A204.1 (cell line): ENCODE measurements around the gene ELF3.
"Not testable (repeated sequence)": the region's sequence is repeated elsewhere in the genome, so short reads cannot be mapped to it uniquely, and the experiment has no call there.

Experiments used
- FAIRE-seq: peaks from 2 replicates; lab custom pipeline; 2012; peaks lifted over from hg19 to GRCh38; lab: Jason Lieb, UNC

ELF3 gene

DNA sequence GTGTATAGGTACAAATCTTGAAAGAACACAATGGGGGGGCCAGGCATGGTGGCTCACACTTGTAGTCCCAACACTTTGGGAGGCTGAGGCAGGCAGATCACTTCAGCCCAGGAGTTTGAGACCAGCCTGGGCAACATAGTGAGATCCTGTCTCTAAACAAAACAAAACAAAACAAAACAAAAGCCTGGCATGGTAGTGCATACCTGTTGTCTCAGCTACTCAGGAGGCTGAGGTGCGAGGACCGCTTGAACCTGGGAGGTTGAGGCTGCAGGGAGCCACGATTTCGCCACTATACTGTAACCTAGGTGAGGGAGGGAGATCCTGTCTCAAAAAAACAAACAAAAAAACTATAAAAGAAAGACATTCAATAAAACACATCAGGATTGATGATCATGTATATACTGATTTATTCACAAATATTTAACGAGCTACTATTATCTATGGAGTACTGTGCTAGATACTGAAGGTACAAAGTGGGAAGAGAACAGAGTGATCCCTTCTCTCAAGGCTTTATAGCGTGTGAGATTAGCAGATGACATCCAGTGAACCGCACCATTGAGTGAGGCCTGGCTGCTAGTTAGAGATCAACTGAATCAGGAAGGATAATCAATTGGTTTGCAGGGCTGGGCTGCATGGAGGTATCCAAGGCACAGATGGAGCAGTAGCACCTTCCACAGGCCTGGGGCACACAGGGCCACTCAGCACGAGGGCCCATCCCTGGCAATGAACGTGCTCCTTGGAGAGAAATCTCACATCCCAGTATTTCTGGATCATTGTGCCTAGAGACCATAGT lies 26.4 kb downstream of the ELF3 start:
- no peak for FAIRE-seq

DNA sequence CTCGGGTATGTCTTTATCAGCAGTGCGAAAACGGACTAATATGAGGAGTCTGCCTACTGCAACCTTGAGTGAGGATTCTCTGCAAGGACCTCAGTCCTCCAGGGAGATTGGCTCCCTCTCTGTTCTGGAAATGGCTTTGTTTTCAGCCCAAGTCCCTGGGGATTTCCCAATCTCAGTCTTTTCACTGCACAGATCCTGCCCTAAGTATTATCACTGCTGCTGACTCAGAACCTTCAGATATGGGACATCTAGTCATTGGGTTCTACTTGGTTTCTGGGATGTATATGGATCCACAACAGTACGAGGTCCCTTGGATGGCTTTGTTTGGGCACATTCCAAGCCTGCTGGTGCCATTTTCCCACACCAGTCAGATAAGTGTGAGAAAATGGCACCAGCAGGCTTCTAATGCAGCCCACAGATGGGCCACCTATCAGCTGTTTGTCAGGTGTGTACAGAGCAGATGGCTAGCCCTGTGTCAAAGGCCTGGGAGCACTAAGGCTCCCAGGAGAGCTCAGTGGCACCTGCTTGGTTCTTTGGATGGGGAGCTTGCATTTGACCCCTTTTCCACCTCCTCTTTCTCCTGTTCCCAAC lies 27.4 kb downstream of the ELF3 start:
- no peak for FAIRE-seq

DNA sequence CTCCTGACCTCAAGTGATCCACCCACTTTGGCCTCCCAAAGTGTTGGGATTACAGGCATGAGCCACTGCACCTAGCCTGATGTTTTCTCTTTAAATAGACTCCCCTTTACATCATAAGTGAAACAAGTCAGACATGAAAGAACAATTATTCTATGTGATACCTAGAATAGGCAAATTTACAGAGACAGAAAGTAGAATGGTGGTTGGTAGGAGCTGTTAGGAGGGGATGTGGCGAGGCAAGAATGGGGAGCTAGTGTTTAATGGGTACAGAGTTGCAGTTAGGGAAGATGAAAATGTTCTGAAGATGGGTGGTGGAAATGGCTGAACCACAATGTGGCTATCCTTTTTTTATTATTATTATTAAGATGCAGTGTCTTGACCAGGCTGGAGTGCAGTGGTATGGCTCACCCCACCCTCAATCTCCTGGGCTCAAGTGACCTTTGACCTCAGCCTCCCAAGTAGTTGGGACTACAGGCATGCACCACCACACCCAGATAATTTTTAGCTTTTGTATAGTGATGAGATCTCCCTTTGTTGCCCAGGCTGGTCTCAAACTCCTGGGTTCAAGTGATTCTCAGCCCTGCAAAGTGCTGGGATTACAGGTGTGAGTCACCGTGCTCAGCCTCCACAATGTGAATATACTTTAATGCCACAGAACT lies 28.4 kb downstream of the ELF3 start:
- FAIRE-seq = no peak

DNA sequence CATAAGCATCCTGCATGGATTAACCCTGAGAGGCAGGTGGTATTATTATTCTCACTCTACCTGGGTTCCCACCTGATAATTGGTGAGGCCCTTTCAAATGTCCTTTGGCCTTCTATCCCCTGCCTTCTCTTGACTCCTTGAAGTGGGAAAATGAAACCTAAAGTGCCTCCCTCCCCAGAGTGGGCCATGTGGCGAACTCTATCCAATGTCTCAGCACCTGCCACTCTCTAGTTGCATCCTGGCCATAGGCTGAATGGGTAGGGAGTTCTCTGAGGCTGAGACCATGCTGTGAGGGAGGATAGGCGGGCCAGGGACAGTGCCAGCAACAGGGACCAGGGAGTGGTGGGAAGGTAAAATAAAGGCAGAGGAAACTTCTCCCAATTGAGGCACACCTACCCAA lies 35.3 kb downstream of the ELF3 start:
- FAIRE-seq = no peak

DNA sequence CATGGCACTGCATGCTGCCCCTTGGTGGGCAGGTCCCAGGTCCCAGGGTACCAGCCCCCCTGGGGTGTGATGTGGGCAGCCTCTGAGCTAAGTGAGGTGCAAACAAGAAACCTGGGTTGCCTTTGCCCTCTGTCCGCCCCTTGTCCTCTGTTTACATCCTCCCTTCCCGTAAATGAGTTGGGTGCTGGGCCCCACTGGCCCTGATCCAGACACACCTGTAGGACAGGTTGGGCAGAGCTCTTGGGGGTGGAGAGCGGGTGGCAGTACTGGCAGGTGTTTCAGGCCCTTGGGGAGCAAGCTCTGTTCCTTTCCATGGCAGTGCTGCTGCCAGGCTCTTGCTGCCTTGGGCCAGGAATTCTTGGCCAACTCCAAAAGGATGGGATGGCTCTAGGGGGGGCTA lies 35.8 kb downstream of the ELF3 start:
- no peak for FAIRE-seq

DNA sequence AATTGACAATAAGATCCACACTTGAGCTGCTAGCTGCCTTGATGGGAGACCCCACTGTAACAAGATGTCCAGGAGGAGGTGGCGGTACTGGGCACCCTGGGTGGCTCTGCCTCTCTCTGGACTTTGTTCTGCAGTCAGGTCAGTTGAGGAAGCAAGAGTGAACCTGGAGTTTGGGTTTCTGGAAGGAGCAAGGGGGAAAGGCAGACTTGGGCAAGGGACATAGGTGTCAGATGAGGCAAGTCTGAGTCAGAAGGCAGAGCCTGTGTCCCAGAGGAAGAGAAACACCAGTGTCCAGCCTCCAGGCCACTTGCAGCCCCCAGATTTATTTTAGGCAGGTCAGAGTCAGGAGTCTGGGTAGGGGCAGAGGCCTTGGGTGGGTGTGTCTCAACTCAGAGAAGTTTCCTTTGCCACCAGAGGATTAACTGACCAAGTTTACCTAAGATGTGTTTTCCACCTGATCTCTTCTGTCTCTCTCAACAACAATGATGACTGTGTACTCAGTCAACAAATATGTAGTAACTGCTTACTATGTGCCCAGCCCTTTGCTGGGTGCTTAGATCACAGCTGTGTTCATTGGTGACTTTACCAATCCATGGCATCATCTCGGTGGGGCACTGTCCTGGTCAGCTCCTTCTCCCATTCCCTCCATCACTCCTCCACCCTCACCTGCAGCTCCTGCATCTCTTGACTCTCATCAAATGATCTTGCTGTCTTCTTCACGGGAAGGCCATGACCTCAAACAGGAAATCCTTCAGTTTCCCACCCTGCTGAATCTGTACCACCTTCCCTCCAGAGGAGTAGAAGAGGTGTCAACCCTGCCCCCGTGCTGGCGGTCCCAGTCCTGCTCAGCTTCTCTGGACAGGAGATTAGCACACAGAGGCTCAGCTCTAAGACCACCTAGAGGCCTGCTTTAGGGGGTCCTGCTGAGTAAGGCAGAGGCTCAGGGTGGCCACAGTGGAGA lies 36.6 kb downstream of the ELF3 start:
- FAIRE-seq = no peak

DNA sequence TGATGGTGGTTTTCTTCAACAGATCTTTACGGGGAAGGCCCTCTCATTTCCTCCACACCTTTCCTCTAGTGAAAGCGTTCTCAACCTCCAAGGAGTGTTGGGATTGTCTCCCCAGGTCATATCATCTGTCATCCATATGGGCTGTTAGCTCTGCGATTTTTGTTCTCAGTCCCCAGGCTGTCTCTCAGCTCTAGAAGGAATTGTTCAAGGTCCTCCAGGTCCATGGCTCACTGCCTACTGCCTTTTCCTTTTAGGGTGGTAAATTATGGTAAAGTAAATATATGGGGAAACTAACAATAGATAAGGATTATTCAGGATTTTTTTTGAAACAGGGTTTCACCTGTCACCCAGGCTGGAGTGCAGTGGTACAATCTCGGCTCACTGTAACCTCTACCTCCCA lies 37.6 kb downstream of the ELF3 start:
- FAIRE-seq = no peak

DNA sequence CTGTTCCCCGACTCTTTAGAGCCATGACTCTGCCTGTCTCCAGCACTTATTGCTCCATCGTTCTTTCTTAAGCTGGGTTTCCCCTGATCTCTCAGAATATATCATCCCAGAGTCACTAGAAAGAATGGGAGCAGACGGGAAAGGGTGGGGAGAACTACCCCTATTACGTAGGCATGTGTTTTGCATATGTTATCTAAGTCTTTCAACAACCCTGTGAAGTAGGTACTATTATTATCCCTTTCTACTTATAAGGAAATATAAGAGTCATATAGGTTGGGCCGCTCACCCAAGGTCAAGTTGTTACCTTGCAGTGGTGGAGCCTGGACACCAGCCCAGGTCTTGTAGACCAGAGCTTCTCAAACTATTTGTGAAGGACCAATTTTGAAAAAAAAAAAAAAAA lies 38.7 kb downstream of the ELF3 start:
- FAIRE-seq = no peak

DNA sequence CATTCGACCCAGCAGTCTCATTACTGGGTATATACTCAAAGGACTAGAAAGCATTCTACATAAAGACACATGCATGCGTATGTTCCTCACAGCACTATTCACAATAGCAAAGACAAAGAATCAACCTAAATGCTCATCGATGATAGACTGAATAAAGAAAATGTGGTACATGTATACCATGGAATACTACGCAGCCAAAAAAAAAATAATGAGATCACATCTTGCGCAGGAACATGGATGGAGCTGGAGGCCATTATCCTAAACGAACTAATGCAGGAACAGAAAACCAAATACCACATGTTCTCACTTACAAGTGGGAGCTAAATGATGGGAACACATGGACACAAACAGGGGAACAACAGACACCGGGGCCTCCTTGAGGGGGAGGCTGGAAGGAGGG lies 43.7 kb downstream of the ELF3 start:
- FAIRE-seq = no peak

DNA sequence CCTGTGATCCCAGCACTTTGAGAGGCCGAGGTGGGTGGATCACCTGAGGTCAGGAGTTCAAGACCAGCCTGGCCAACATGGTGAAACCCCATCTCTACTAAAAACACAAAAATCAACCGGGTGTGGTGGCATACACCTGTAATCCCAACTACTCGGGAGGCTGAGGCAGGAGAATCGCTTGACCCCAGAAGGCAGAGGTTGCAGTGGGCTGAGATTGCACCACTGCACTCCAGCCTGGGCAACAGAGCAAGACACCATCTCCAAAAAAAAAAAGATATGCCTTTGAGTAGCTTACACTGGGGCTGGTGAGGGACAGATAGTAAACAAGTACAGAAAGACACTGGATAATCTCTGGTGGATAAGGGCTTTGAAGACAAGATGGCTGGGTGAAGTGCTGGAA lies 44.3 kb downstream of the ELF3 start:
- FAIRE-seq = not testable (repeated sequence)

DNA sequence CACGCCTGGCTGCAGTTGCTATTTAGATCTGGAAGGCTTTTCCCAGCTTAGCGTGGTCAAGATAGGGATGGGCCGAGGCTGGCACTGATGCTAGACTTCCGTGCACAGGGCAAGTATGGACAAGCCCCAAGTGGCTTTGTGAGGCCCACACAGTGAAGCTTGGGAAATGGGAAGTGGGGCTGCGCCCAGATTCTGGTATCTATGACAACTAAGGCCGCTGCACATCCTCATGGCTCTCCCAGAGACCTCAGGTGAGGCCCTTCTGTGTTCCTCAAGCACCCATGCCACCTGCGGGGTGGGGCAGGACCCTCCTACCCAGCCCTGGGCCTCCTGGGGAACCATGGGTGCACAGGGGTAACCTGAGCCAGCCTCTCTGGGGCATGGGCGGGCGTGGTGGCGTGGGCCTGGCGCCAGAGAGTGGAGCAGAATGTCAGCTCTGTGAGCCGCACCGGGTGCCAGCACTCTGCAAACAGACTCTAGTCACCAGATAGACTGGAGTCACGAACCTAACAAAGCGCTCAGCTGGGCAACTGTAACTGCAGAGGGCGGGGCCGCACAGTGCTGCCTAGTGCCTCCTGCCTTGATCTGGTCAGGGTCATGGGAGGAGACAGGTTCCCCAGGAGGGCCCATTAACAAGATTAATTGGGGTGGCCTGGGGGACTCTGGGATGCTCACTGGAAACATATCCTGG lies 46.4 kb downstream of the ELF3 start:
- FAIRE-seq = no peak

DNA sequence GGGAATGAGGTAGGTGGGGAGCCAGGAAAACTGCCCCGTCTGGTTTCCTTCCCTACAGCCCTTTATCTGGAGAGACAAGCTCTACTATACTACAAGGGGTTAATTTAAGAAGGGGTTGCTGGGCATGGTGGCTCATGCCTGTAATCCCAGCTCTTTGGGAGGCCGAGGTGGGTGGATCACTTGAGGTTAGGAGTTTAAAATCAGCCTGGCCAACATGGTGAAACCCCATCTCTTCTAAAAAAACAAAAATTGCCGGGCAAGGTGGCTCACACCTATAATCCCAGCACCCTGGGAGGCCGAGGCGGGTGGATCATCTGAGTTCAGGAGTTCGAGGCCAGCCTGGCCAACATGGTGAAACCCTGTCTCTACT lies 46.9 kb downstream of the ELF3 start:
- FAIRE-seq = not testable (repeated sequence)

DNA sequence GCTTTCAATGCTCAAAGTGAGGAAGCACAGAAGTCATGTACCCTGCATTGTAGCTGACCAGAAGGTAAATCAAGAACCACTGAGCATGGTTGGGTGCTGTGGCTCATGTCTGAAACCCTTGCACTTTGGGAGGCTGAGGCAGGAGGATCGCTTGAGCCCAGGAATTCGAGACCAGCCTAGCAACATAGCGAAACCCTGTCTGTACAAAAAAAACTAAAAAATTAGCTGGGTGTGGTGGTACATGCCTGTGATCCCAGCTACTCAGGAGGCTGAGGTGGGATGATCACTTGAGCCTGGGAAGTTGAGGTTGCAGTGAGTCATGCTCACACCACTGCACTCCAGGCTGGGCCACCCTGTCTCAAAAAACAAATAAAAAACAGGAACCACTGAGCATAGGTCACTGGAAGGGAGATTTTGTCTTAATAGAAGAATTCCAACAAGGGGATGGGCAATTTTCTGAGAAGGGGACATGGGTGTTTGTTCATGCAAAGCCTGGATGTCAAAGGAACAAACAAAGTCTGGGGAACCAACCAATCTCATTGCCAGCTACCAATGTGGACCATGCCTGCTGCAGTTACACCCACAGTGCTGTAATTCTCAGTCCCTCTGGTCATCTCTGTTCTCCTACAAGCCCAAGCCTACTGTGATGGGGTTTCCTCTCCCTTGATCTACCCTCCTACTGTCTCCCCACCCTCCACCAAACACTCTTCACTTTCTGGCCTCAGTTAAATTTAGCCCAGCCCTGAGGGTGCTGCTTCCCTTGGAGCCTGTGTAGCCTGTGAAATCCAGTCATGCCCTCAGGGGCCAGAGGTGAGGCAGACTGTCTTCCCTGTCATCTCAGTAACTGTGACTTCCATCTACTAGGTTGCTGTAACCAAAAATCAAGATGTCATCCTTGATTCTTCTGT lies 47.9 kb downstream of the ELF3 start:
- no peak for FAIRE-seq

DNA sequence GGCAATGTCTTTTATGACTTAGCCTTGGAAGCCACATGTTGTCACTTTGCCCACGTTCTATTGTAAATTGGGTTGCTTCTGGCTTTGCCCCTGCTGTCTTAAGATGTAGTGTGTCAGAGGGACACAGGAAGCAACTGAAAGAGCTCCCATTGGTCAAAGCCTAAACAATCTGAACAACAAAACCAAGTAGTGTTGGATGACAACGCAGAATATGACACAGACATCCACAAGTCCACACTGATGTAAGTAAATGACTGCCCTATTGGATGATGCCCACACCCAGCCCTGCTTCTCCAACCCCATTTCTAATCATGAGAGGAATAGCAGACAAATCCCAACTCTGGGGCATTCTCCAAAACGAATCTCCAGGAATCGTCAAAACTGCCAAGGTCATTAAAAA lies 50.7 kb downstream of the ELF3 start:
- FAIRE-seq = no peak

DNA sequence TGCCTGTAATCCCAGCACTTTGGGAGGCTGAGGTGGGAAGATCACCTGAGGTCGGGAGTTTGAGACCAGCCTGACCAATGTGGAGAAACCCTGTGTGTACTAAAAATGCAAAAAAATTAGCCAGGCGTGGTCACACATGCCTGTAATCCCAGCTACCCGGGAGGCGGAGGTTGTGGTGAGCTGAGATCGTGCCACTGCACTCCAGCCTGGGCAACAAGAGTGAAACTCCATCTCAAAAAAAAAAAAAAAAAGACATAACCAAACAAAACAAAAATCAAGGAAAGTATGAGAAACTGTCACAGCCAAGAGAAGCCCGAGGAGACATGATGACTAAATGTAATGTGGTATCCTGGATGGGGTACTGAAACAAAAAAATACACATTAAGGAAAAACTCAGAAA lies 51.4 kb downstream of the ELF3 start:
- FAIRE-seq = not testable (repeated sequence)

DNA sequence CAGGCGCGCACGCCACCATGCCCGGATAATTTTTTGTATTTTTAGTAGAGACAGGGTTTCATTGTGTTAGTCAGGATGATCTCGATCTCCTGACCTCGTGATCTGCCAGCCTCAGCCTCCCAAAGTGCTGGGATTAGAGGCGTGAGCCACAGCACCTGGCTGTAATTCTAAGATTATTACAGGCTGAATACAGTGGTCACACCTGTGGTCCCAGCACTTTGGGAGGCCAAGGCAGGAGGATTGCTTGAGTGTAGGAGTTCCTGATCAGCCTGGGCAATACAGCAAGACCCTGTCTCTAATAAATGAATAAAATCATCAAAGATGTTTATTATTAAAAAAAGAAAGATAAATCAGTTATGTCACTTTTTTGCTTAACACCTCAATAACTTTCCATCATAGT lies 52.2 kb downstream of the ELF3 start:
- not testable (repeated sequence) for FAIRE-seq

DNA sequence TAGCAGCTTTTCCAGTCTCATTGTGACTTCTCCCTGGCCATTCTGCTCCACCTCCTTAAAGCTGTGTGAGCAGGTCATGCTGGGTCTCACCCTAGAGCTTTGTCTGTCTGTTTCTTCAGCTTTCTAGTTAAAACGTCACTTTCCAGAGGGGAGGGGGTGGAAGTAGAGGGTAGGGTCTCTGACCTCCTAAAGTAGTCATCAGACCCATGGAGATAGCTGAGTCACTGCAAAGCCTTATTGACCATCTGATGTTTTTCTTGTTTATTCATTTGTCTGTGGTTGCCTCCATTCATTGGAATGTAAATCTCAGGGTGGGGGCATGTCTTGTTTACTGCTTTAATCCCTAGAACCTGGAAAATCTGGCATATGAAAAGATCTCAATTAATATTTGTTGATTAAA lies 52.7 kb downstream of the ELF3 start:
- FAIRE-seq = no peak

DNA sequence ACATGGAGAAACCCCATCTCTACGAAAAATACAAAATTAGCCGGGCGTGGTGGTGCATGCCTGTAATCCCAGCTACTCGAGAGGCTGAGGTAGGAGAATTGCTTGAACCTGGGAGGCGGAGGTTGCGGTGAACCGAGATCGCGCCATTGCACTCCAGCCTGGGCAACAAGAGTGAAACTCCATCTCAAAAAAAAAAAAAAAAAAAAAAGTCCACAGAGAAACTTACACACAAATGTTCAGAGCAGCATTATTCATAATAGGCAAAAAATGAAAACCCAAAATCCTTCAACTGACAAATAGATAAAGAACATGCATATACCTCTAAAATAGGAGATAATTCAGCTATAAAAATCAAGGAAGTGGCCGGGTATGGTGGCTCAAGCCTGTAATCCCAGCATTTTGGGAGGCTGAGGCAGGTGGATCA lies 54.5 kb downstream of the ELF3 start:
- FAIRE-seq = not testable (repeated sequence)
